HepG2 (cell line): ENCODE measurements around the gene SERPINE2. TPM values are rescaled to one million over a fixed set of nuclear protein-coding genes. Genes with fewer than 3 reads are reported as not detected.

ENCODE experiments used
- AGO1 ChIP-seq: fragments of 200-400 bp; formaldehyde crosslinking; IDR thresholded peaks from 2 replicates; pipeline ENCODE4 v1.6.1; 2017; ENCODE audit warnings: mild to moderate bottlenecking, low read depth, low read length, moderate library complexity; ENCODE audit not compliant: poor library complexity, severe bottlenecking
- ATM ChIP-seq: fragments of 450-650 bp; IDR thresholded peaks from 2 replicates; pipeline ENCODE4 v1.7.1; 2017; ENCODE audit warnings: mild to moderate bottlenecking, borderline replicate concordance
- CEBPB ChIP-seq: IDR thresholded peaks from 2 replicates; pipeline ENCODE4 v1.6.1; 2011; ENCODE audit warnings: low read depth, low read length, improper control_type of control experiment, borderline replicate concordance
- GATA4 ChIP-seq: sonication (generic); IDR thresholded peaks from 2 replicates; pipeline ENCODE4 v1.6.1; 2016; ENCODE audit warnings: antibody characterized with exemption, low read depth, borderline replicate concordance
- HOXD1 ChIP-seq: sonication (generic); formaldehyde crosslinking; IDR thresholded peaks from 2 replicates; pipeline ENCODE4 v1.5.0; 2020; ENCODE audit warnings: missing genetic modification reagents
- KDM5A ChIP-seq: fragments of 200-600 bp; sonication (generic); IDR thresholded peaks from 2 replicates; pipeline ENCODE4 v1.7.0; 2018; ENCODE audit warnings: antibody characterized with exemption, mild to moderate bottlenecking, low read length, borderline replicate concordance
- MYC ChIP-seq: sonication (generic); formaldehyde crosslinking; IDR thresholded peaks from 2 replicates; pipeline ENCODE4 v1.9.0; 2021; ENCODE audit warnings: missing genetic modification reagents, borderline replicate concordance
- NFE2 ChIP-seq: sonication (generic); formaldehyde crosslinking; IDR thresholded peaks from 2 replicates; pipeline ENCODE4 v1.4.0; 2020; ENCODE audit warnings: missing genetic modification reagents
- NFE2L1 ChIP-seq: sonication (generic); formaldehyde crosslinking; IDR thresholded peaks from 2 replicates; pipeline ENCODE4 v1.4.0; 2020; ENCODE audit warnings: missing genetic modification reagents, mild to moderate bottlenecking, borderline replicate concordance
- NFIB ChIP-seq: sonication (generic); formaldehyde crosslinking; IDR thresholded peaks from 2 replicates; pipeline ENCODE4 v1.9.0; 2021; ENCODE audit warnings: missing genetic modification reagents, mild to moderate bottlenecking, borderline replicate concordance
- PRMT3 ChIP-seq: sonication (generic); formaldehyde crosslinking; IDR thresholded peaks from 2 replicates; pipeline ENCODE4 v1.8.1; 2022; ENCODE audit warnings: low read depth, mild to moderate bottlenecking, moderate library complexity, missing genetic modification reagents, borderline replicate concordance
- RCOR2 ChIP-seq: IDR thresholded peaks from 2 replicates; pipeline ENCODE4 v1.6.1; 2016; ENCODE audit warnings: missing biosample characterization, missing genetic modification reagents
- REPIN1 ChIP-seq: sonication (generic); formaldehyde crosslinking; IDR thresholded peaks from 2 replicates; pipeline ENCODE4 v1.8.0; 2022; ENCODE audit warnings: missing genetic modification reagents, low read depth, mild to moderate bottlenecking, borderline replicate concordance
- RFX3 ChIP-seq: IDR thresholded peaks from 2 replicates; pipeline ENCODE4 v1.6.1; 2016; ENCODE audit warnings: missing biosample characterization, missing genetic modification reagents
- ZFYVE20 ChIP-seq: sonication (generic); formaldehyde crosslinking; IDR thresholded peaks from 2 replicates; pipeline ENCODE4 v1.8.0; 2023; ENCODE audit warnings: low read depth, mild to moderate bottlenecking, moderate library complexity, missing genetic modification reagents, borderline replicate concordance
- ZNF260 ChIP-seq: sonication (generic); formaldehyde crosslinking; IDR thresholded peaks from 2 replicates; pipeline ENCODE4 v1.4.0; 2020; ENCODE audit warnings: missing genetic modification reagents, low read depth, mild to moderate bottlenecking, borderline replicate concordance
- ZNF503 ChIP-seq: sonication (generic); formaldehyde crosslinking; IDR thresholded peaks from 2 replicates; pipeline ENCODE4 v1.4.0; 2020; ENCODE audit warnings: missing genetic modification reagents
- ZNF572 ChIP-seq: sonication (generic); formaldehyde crosslinking; IDR thresholded peaks from 2 replicates; pipeline ENCODE4 v1.5.1; 2020; ENCODE audit warnings: mild to moderate bottlenecking, missing genetic modification reagents
- ZNF709 ChIP-seq: sonication (generic); formaldehyde crosslinking; IDR thresholded peaks from 2 replicates; pipeline ENCODE4 v1.5.0; 2020; ENCODE audit warnings: mild to moderate bottlenecking, missing genetic modification reagents
- ZNF768 ChIP-seq: sonication (generic); formaldehyde crosslinking; IDR thresholded peaks from 2 replicates; pipeline ENCODE4 v1.4.0; 2020; ENCODE audit warnings: missing genetic modification reagents
- ZNF781 ChIP-seq: sonication (generic); formaldehyde crosslinking; IDR thresholded peaks from 2 replicates; pipeline ENCODE4 v1.5.1; 2020; ENCODE audit warnings: borderline replicate concordance, mild to moderate bottlenecking, missing genetic modification reagents; ENCODE audit errors: not compliant biosample characterization
- ZNF891 ChIP-seq: sonication (generic); formaldehyde crosslinking; IDR thresholded peaks from 2 replicates; pipeline ENCODE4 v1.5.0; 2020; ENCODE audit warnings: mild to moderate bottlenecking, missing genetic modification reagents
- polyA plus RNA-seq, 8 experiments: library from polyadenylated mRNA; depleted of rRNA in 3 of 8; stranded (reverse) in 7 of 8; unstranded in 1 of 8; fragments of >200 nt; fragmentation: Illumina TruSeq in 4 of 8; extraction: Trizol in 4 of 8; gene quantifications; 2 replicates each; pipeline versions ENCODE4 v1.2.1 to v1.2.3, GENCODE V29; 2011 to 2016; ENCODE audit warnings: low read depth in 4 of 8, missing spikeins in 1 of 8, mixed read lengths in 1 of 8; ENCODE audit not compliant: insufficient read depth in 1 of 8
- total RNA-seq, 5 experiments: library from RNA; depleted of rRNA; stranded (reverse); fragments of >200 nt; fragmentation: Illumina TruSeq; extraction: Trizol; gene quantifications; 2 replicates each; pipeline ENCODE4 v1.2.3, GENCODE V29; 2016; ENCODE audit warnings: low read depth in 1 of 5
- TF ChIP-seq, protein P1 (sequence below): sonication (generic); formaldehyde crosslinking; IDR thresholded peaks from 2 replicates; pipeline ENCODE4 v1.5.0; 2020; ENCODE audit warnings: mild to moderate bottlenecking, missing genetic modification reagents
- TF ChIP-seq, protein P2 (sequence below): sonication (generic); formaldehyde crosslinking; IDR thresholded peaks from 2 replicates; pipeline ENCODE4 v1.4.0; 2020; ENCODE audit warnings: missing genetic modification reagents

SERPINE2 gene
- total and polyA plus RNA-seq, 2 of the 13 experiments (the other 11 are each of a cell fraction or from before 2014, with no cell fraction given), result 7.9 to 18.1 TPM

GRCh38 chr2:223957092-223957851 is 81.8 kb downstream of the SERPINE2 start, which contains the start of gene MRPL44 (continued):
- TF ChIP-seq ZNF572 (CRISPR knock-in tag) (peak; percentile 97), ZNF781 (CRISPR knock-in tag) (peak; percentile 98), PRMT3 (CRISPR knock-in tag) (no peak), RCOR2 (CRISPR knock-in tag) (peak; percentile 88), NFE2 (CRISPR knock-in tag) (0 out of 2 replicates have a peak, but pooled peaks have one; percentile 35), ZNF891 (CRISPR knock-in tag) (peak; percentile 95), ZNF503 (CRISPR knock-in tag) (peak; percentile 96), CEBPB (peak; percentile 64; the same call in 1 of the 2 replicates), NFE2L1 (no peak), ZNF260 (CRISPR knock-in tag) (no peak), REPIN1 (CRISPR knock-in tag) (peak; percentile 99), ZNF768 (CRISPR knock-in tag) (peak; percentile 91), AGO1 (peak; percentile 85), GATA4 (peak; percentile 85; the same call in 1 of the 2 replicates), KDM5A (peak; percentile 99), ATM (no peak), RFX3 (CRISPR knock-in tag) (peak; percentile 57; the same call in 1 of the 2 replicates), ZNF709 (CRISPR knock-in tag) (peak; percentile 96), ZFYVE20 (no peak), HOXD1 (CRISPR knock-in tag) (peak; percentile 98), MYC (CRISPR knock-in tag) (peak; percentile 94), NFIB (no peak)
- TF ChIP-seq, protein P1, sequence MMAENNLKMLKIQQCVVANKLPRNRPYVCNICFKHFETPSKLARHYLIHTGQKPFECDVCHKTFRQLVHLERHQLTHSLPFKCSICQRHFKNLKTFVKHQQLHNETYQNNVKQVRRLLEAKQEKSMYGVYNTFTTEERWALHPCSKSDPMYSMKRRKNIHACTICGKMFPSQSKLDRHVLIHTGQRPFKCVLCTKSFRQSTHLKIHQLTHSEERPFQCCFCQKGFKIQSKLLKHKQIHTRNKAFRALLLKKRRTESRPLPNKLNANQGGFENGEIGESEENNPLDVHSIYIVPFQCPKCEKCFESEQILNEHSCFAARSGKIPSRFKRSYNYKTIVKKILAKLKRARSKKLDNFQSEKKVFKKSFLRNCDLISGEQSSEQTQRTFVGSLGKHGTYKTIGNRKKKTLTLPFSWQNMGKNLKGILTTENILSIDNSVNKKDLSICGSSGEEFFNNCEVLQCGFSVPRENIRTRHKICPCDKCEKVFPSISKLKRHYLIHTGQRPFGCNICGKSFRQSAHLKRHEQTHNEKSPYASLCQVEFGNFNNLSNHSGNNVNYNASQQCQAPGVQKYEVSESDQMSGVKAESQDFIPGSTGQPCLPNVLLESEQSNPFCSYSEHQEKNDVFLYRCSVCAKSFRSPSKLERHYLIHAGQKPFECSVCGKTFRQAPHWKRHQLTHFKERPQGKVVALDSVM (CRISPR knock-in tag), result peak; percentile 87
- TF ChIP-seq, protein P2, sequence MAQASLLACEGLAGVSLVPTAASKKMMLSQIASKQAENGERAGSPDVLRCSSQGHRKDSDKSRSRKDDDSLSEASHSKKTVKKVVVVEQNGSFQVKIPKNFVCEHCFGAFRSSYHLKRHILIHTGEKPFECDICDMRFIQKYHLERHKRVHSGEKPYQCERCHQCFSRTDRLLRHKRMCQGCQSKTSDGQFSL (CRISPR knock-in tag), result peak; percentile 83; the same call in 1 of the 2 replicates
